CD4-positive, alpha-beta T cell treated with Interferon gamma for 1 hour (primary cell): ENCODE results near the gene AUTS2.
"Not testable (repeated sequence)": the region's sequence is repeated elsewhere in the genome, so short reads cannot be mapped to it uniquely, and the experiment has no call there.

Experiments
- DNase-seq: peaks from one replicate; pipeline ENCODE4 v3.0.0-alpha.2; 2020

AUTS2 gene

GRCh38 chr7:70725448-70725847 lies 1127.2 kb downstream of the AUTS2 start:
- DNase-seq: no peak

- DNase-seq: no peak
Measured at GRCh38 chr7:70726294-70726693, 1128.0 kb downstream of the AUTS2 start.

- DNase-seq: no peak
Measured at GRCh38 chr7:70726951-70727378, 1128.7 kb downstream of the AUTS2 start.

- no peak for DNase-seq
Measured at GRCh38 chr7:70727861-70728260, 1129.6 kb downstream of the AUTS2 start.

GRCh38 chr7:70728872-70729552 lies 1130.7 kb downstream of the AUTS2 start:
- DNase-seq: no peak

- DNase-seq: not testable (repeated sequence)
Measured at GRCh38 chr7:70729553-70730157, 1131.4 kb downstream of the AUTS2 start.

GRCh38 chr7:70730451-70731110 lies 1132.3 kb downstream of the AUTS2 start:
- DNase-seq: no peak

- DNase-seq: no peak
Measured at GRCh38 chr7:70733090-70733489, 1134.8 kb downstream of the AUTS2 start.

- no peak for DNase-seq
Measured at GRCh38 chr7:70734411-70734810, 1136.1 kb downstream of the AUTS2 start.

GRCh38 chr7:70735313-70735712 lies 1137.0 kb downstream of the AUTS2 start:
- DNase-seq: no peak

GRCh38 chr7:70736715-70737460 lies 1138.6 kb downstream of the AUTS2 start:
- no peak for DNase-seq

GRCh38 chr7:70738151-70738885 lies 1140.0 kb downstream of the AUTS2 start:
- no peak for DNase-seq

- no peak for DNase-seq
Measured at GRCh38 chr7:70739646-70740210, 1141.5 kb downstream of the AUTS2 start.

GRCh38 chr7:70741666-70742065 lies 1143.4 kb downstream of the AUTS2 start:
- no peak for DNase-seq

- DNase-seq: no peak
Measured at GRCh38 chr7:70743531-70744325, 1145.5 kb downstream of the AUTS2 start.

- DNase-seq: no peak
Measured at GRCh38 chr7:70744492-70744891, 1146.2 kb downstream of the AUTS2 start.

GRCh38 chr7:70749831-70750230 lies 1151.6 kb downstream of the AUTS2 start:
- no peak for DNase-seq

GRCh38 chr7:70751895-70752294 lies 1153.6 kb downstream of the AUTS2 start:
- no peak for DNase-seq

- no peak for DNase-seq
Measured at GRCh38 chr7:70752794-70753241, 1154.5 kb downstream of the AUTS2 start.

- DNase-seq: no peak
Measured at GRCh38 chr7:70756789-70757188, 1158.5 kb downstream of the AUTS2 start.

GRCh38 chr7:70758646-70759045 lies 1160.4 kb downstream of the AUTS2 start:
- DNase-seq: no peak
